ENCODE results near the gene CAMSAP1. TPM values are rescaled to one million over a fixed set of nuclear protein-coding genes. Genes with fewer than 3 reads are reported as not detected.
"Not testable (repeated sequence)": the region's sequence is repeated elsewhere in the genome, so short reads cannot be mapped to it uniquely, and the experiment has no call there.

CAMSAP1 gene
- total RNA-seq, 1 experiment from 2014 or later: 16.7 TPM

- no peaks in the 10 kb centered on the region for H3K36me3 ChIP-seq (ENCODE audit: low read depth)
- no peak overlapping the region for H3K4me3 ChIP-seq
- no peak for DNase-seq
- POLR2A ChIA-PET (ENCODE audit: unreplicated experiment): interaction anchor here (0.6 kb wide), 2 partner anchors 12 to 171 kb away, joined by 3 to 27 read pairs; partner anchors contain the start of gene CAMSAP1
- intact Hi-C loops (cut with micrococcal nuclease; ENCODE audit: unreplicated experiment): no loop called here
- no peaks in the 10 kb centered on the region for H4K20me1 ChIP-seq (ENCODE audit: insufficient read depth)
- no TSS peak for BruUV-seq (replicated peaks)
- H3K4me1 ChIP-seq (replicated peaks; ENCODE audit: insufficient read depth): no peaks in the 10 kb centered on the region
- no peak overlapping the region for H3K4me2 ChIP-seq
- H3K9me2 ChIP-seq (ENCODE audit: insufficient read depth): no peaks in the 10 kb centered on the region
- H3K9me3 ChIP-seq (ENCODE audit: insufficient read depth, low read depth): no peaks in the 10 kb centered on the region
- CTCF ChIA-PET: no interaction called here
- no peak overlapping the region for H3K27ac ChIP-seq
- H3K27me3 ChIP-seq (ENCODE audit: insufficient read depth, low read depth): no peaks in the 10 kb centered on the region
- H3F3A ChIP-seq (ENCODE audit: insufficient read depth, low read depth): no peaks in the 10 kb centered on the region
- H3K79me2 ChIP-seq (ENCODE audit: low read depth): no peaks in the 10 kb centered on the region
- H2AFZ ChIP-seq: no peak overlapping the region
- TF ChIP-seq EZH2 (IDR thresholded peaks at IDR 0.05; ENCODE audit: low read depth): no peak
- no peak for TF ChIP-seq CTCF (conservative IDR thresholded peaks at IDR 0.05)
Observed at GRCh38 chr9:135919318-135919890, 12.1 kb upstream of the CAMSAP1 start.

GRCh38 chr9:135916227-135916626, 8.9 kb upstream of the CAMSAP1 start:
- intact Hi-C loops (cut with micrococcal nuclease; ENCODE audit: unreplicated experiment): not testable (repeated sequence)

GRCh38 chr9:135914921-135915320, 7.6 kb upstream of the CAMSAP1 start:
- ChIA-PET CTCF (no interaction called here), POLR2A (ENCODE audit: unreplicated experiment) (no interaction called here)
- Histone ChIP-seq H3K27me3 (ENCODE audit: insufficient read depth, low read depth) (no peaks in the 10 kb centered on the region), H3K79me2 (ENCODE audit: low read depth) (no peaks in the 10 kb centered on the region), H2AFZ (no peak overlapping the region), H3K4me1 (replicated peaks; ENCODE audit: insufficient read depth) (no peaks in the 10 kb centered on the region), H4K20me1 (ENCODE audit: insufficient read depth) (no peaks in the 10 kb centered on the region), H3K36me3 (ENCODE audit: low read depth) (no peaks in the 10 kb centered on the region), H3F3A (ENCODE audit: insufficient read depth, low read depth) (no peaks in the 10 kb centered on the region), H3K9me2 (ENCODE audit: insufficient read depth) (no peaks in the 10 kb centered on the region), H3K4me2 (no peak overlapping the region), H3K9me3 (ENCODE audit: insufficient read depth, low read depth) (no peaks in the 10 kb centered on the region), H3K27ac (no peak overlapping the region), H3K4me3 (no peak overlapping the region)
- BruUV-seq (replicated peaks): no TSS peak
- DNase-seq: no peak
- TF ChIP-seq EZH2 (IDR thresholded peaks at IDR 0.05; ENCODE audit: low read depth) (no peak), CTCF (conservative IDR thresholded peaks at IDR 0.05) (no peak)
- intact Hi-C loops (cut with micrococcal nuclease; ENCODE audit: unreplicated experiment): no loop called here

More at GRCh38 chr9:135916227-135916626, 8.9 kb upstream of the CAMSAP1 start:
- H4K20me1 ChIP-seq (ENCODE audit: insufficient read depth); POLR2A ChIA-PET (ENCODE audit: unreplicated experiment); DNase-seq; H2AFZ ChIP-seq; H3K4me3 ChIP-seq; H3K9me3 ChIP-seq (ENCODE audit: insufficient read depth, low read depth); H3K4me2 ChIP-seq; H3K4me1 ChIP-seq (replicated peaks; ENCODE audit: insufficient read depth); H3K36me3 ChIP-seq (ENCODE audit: low read depth); H3K9me2 ChIP-seq (ENCODE audit: insufficient read depth); H3K79me2 ChIP-seq (ENCODE audit: low read depth); BruUV-seq (replicated peaks); H3K27me3 ChIP-seq (ENCODE audit: insufficient read depth, low read depth); H3F3A ChIP-seq (ENCODE audit: insufficient read depth, low read depth); H3K27ac ChIP-seq; CTCF ChIA-PET: not testable (repeated sequence)

- not testable (repeated sequence) for BruUV-seq (replicated peaks)
Observed at GRCh38 chr9:135911233-135911632, 3.9 kb upstream of the CAMSAP1 start.

More at GRCh38 chr9:135911233-135911632, 3.9 kb upstream of the CAMSAP1 start:
- POLR2A ChIA-PET (ENCODE audit: unreplicated experiment); H3K79me2 ChIP-seq (ENCODE audit: low read depth); H4K20me1 ChIP-seq (ENCODE audit: insufficient read depth); H3F3A ChIP-seq (ENCODE audit: insufficient read depth, low read depth); H3K4me1 ChIP-seq (replicated peaks; ENCODE audit: insufficient read depth); H2AFZ ChIP-seq; H3K4me3 ChIP-seq; H3K27ac ChIP-seq; CTCF ChIA-PET; H3K9me3 ChIP-seq (ENCODE audit: insufficient read depth, low read depth); H3K27me3 ChIP-seq (ENCODE audit: insufficient read depth, low read depth); H3K4me2 ChIP-seq; intact Hi-C loops (cut with micrococcal nuclease; ENCODE audit: unreplicated experiment); DNase-seq; H3K36me3 ChIP-seq (ENCODE audit: low read depth); H3K9me2 ChIP-seq (ENCODE audit: insufficient read depth): not testable (repeated sequence)

All from PC-9 (cell line).